Astrocyte (in vitro differentiated cells and primary cell): Measurements from ENCODE around the gene ZDHHC14. TPM values are rescaled to one million over a fixed set of nuclear protein-coding genes. Genes with fewer than 3 reads are reported as not detected.

ENCODE experiments used
- DNase-seq: peaks from one replicate; pipeline ENCODE4 v3.0.0-alpha.2; 2010; ENCODE audit warnings: low read depth
- FAIRE-seq: peaks from 2 replicates; lab custom pipeline; 2011; peaks lifted over from hg19 to GRCh38; lab: Jason Lieb, UNC
- H2AFZ ChIP-seq: 2 replicates; pipeline ENCODE4 v1.6.0; 2012; ENCODE audit warnings: low read depth, low read length, inconsistent platforms
- H3K27ac ChIP-seq: 2 replicates; pipeline ENCODE4 v1.5.1; 2011; ENCODE audit warnings: low read depth, low read length, inconsistent platforms
- H3K27me3 ChIP-seq: 2 replicates; pipeline ENCODE4 v1.6.0; 2011; ENCODE audit warnings: low read length, inconsistent platforms; ENCODE audit not compliant: insufficient read depth
- H3K36me3 ChIP-seq: 2 replicates; pipeline ENCODE4 v1.5.1; 2011; ENCODE audit warnings: low read length, inconsistent platforms; ENCODE audit not compliant: insufficient read depth
- H3K4me1 ChIP-seq: 2 replicates; pipeline ENCODE4 v1.5.1; 2011; ENCODE audit warnings: low read length, inconsistent platforms; ENCODE audit not compliant: insufficient read depth
- H3K4me2 ChIP-seq: 2 replicates; pipeline ENCODE4 v1.6.0; 2012; ENCODE audit warnings: low read length, inconsistent platforms
- H3K4me3 ChIP-seq: 2 replicates; pipeline ENCODE4 v1.5.1; 2011; ENCODE audit warnings: low read depth, mild to moderate bottlenecking, low read length, inconsistent platforms; ENCODE audit not compliant: insufficient read depth
- H3K79me2 ChIP-seq: 2 replicates; pipeline ENCODE4 v1.6.0; 2012; ENCODE audit warnings: mild to moderate bottlenecking, low read length, inconsistent platforms; ENCODE audit not compliant: insufficient read depth
- H3K9ac ChIP-seq: 2 replicates; pipeline ENCODE4 v1.6.0; 2012; ENCODE audit warnings: mild to moderate bottlenecking, low read length, inconsistent platforms
- H3K9me3 ChIP-seq: 2 replicates; pipeline ENCODE4 v1.5.1; 2012; ENCODE audit warnings: low read depth, mild to moderate bottlenecking, low read length, inconsistent platforms; ENCODE audit not compliant: insufficient read depth
- H4K20me1 ChIP-seq: 2 replicates; pipeline ENCODE4 v1.6.0; 2012; ENCODE audit warnings: low read length, inconsistent platforms; ENCODE audit not compliant: insufficient read depth
- H3K27ac Mint-ChIP-seq: one replicate; pipeline ENCODE4 v1.8.0; 2021; ENCODE audit warnings: mild to moderate bottlenecking, mixed read lengths; ENCODE audit not compliant: unreplicated experiment
- H3K27me3 Mint-ChIP-seq: one replicate; pipeline ENCODE4 v1.8.0; 2021; ENCODE audit warnings: low read depth, mixed read lengths; ENCODE audit not compliant: unreplicated experiment
- H3K36me3 Mint-ChIP-seq: one replicate; pipeline ENCODE4 v1.8.0; 2021; ENCODE audit warnings: low read depth, mixed read lengths; ENCODE audit not compliant: unreplicated experiment
- H3K4me1 Mint-ChIP-seq: one replicate; pipeline ENCODE4 v1.8.0; 2021; ENCODE audit warnings: low read depth, mixed read lengths; ENCODE audit not compliant: unreplicated experiment
- H3K4me3 Mint-ChIP-seq: one replicate; pipeline ENCODE4 v1.8.0; 2021; ENCODE audit warnings: mild to moderate bottlenecking, moderate library complexity, mixed read lengths; ENCODE audit not compliant: unreplicated experiment
- H3K9me3 Mint-ChIP-seq: one replicate; pipeline ENCODE4 v1.8.0; 2021; ENCODE audit warnings: mild to moderate bottlenecking, mixed read lengths; ENCODE audit not compliant: unreplicated experiment
- EZH2 ChIP-seq: IDR thresholded peaks from 2 replicates; pipeline ENCODE4 v1.6.1; 2012; ENCODE audit warnings: mild to moderate bottlenecking, low read length, inconsistent platforms; ENCODE audit not compliant: insufficient read depth
- total RNA-seq: library from RNA; stranded (reverse); gene quantifications from 2 replicates; pipeline ENCODE4 v1.2.1, GENCODE V29; 2021
- TF ChIP-seq, protein P1 (sequence below): IDR thresholded peaks from 2 replicates; pipeline ENCODE4 v1.5.1; 2011; ENCODE audit warnings: low read depth, mild to moderate bottlenecking, inconsistent platforms, low read length, moderate library complexity; ENCODE audit not compliant: insufficient read depth

The ZDHHC14 gene
- total RNA-seq, 1 donor from 2014 or later: 7.2 TPM

DNA sequence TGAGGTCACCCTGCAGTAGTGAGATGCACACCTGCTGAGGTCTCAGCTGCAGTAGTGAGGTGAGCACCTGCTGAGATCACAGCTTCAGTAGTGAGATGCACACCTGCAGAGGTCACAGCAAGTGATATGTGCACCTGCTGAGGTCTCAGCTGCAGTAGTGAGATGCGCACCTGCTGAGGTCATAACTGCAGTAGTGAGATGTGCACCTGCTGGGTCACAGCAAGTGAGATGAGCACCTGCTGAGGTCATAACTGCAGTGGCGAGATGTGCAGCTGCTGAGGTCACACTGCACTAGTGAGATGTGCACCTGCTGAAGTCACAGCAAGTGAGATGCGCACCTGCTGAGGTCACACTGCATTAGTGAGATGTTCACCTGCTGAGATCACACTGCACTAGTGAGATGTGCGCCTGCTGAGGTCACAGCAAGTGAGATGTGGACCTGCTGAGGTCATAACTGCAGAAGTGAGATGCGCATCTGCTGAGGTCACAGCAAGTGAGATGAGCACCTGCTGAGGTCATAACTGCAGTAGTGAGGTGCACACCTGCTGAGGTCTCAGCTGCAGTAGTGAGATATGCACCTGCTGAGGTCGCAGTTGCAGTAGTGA is 20.8 kb downstream of the ZDHHC14 start:
- TF ChIP-seq EZH2: no peak
- TF ChIP-seq, protein P1, sequence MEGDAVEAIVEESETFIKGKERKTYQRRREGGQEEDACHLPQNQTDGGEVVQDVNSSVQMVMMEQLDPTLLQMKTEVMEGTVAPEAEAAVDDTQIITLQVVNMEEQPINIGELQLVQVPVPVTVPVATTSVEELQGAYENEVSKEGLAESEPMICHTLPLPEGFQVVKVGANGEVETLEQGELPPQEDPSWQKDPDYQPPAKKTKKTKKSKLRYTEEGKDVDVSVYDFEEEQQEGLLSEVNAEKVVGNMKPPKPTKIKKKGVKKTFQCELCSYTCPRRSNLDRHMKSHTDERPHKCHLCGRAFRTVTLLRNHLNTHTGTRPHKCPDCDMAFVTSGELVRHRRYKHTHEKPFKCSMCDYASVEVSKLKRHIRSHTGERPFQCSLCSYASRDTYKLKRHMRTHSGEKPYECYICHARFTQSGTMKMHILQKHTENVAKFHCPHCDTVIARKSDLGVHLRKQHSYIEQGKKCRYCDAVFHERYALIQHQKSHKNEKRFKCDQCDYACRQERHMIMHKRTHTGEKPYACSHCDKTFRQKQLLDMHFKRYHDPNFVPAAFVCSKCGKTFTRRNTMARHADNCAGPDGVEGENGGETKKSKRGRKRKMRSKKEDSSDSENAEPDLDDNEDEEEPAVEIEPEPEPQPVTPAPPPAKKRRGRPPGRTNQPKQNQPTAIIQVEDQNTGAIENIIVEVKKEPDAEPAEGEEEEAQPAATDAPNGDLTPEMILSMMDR: no peak
- H3K27me3 ChIP-seq: no peaks in the 10 kb centered on the region
- no peak overlapping the region for H3K4me3 ChIP-seq
- H3K27ac ChIP-seq: no peak overlapping the region
- H3K9ac ChIP-seq: no peak overlapping the region
- no peaks in the 10 kb centered on the region for H3K36me3 ChIP-seq
- Mint-ChIP-seq H3K4me1 (peaks cover 12% of the 10 kb centered on the region), H3K27ac (no peak overlapping the region), H3K4me3 (no peak overlapping the region), H3K36me3 (peaks cover 1% of the 10 kb centered on the region), H3K27me3 (peaks cover 10% of the 10 kb centered on the region), H3K9me3 (no peaks in the 10 kb centered on the region)
- H3K4me1 ChIP-seq: peaks cover 8% of the 10 kb centered on the region
- H3K9me3 ChIP-seq: no peaks in the 10 kb centered on the region
- H4K20me1 ChIP-seq: peaks cover 6% of the 10 kb centered on the region
- H2AFZ ChIP-seq: no peak overlapping the region
- no peak overlapping the region for H3K4me2 ChIP-seq
- FAIRE-seq: no peak
- DNase-seq: no peak
- no peaks in the 10 kb centered on the region for H3K79me2 ChIP-seq

DNA sequence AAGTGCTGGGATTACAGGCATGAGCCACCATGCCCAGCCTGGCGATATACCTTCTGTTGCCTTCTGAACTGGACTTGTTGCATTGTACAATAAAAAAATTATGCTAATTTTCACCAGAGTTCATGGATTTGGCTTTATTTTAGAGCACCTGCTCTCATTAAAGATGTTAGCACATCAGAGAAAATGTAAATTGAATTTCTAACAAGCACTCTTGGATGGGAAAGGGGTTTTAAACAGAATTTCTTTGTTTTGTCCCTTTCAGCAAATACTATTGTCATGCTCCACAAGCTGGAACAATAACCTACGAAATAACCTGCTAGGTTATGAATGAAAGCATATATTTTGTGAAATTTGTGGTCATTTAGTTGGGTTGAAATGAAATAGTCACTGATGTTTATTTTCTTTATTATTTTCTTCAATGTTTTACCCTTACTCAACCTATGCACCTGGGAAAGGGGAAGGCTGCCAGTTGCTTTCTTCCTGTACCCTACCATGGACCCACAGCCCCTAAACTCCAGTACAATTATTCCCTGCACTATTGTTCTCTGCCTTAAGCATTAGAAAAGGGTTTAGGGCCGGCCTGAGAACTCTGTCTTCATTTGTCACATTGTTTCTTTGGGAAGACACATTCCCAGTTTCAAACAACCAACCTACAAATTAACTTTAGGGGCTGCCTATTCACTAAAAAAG is 22.2 kb downstream of the ZDHHC14 start:
- Histone ChIP-seq H3K4me2 (no peak overlapping the region), H3K9ac (no peak overlapping the region), H3K27me3 (no peaks in the 10 kb centered on the region), H3K79me2 (no peaks in the 10 kb centered on the region), H3K4me1 (peaks cover 8% of the 10 kb centered on the region), H3K27ac (no peak overlapping the region), H3K4me3 (no peak overlapping the region), H4K20me1 (no peaks in the 10 kb centered on the region), H3K9me3 (no peaks in the 10 kb centered on the region), H3K36me3 (no peaks in the 10 kb centered on the region), H2AFZ (no peak overlapping the region)
- TF ChIP-seq, protein P1: no peak
- Mint-ChIP-seq H3K4me3 (no peak overlapping the region), H3K27ac (no peak overlapping the region), H3K36me3 (no peaks in the 10 kb centered on the region), H3K4me1 (peaks cover 13% of the 10 kb centered on the region), H3K27me3 (peaks cover 4% of the 10 kb centered on the region), H3K9me3 (no peaks in the 10 kb centered on the region)
- DNase-seq: no peak
- no peak for FAIRE-seq

DNA sequence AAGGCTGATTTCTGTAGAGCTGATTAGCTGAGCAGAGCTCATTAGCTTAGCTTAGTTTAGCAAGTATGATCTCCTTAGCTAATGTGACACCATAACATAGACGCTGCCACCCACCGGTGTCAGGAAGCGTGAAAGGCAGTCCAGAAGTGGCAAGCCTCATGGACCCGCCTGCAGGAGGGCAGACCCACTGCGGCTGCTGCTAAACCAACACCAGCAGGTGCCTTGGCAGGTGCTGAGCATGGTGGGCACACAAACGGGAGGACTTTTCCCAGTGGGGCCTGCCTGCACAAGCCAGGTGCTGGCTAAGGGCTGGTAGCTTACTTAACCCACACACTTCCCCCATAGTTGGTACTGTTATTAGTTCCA is 22.7 kb downstream of the ZDHHC14 start:
- Histone ChIP-seq H3K27ac (no peak overlapping the region), H3K4me3 (no peak overlapping the region), H3K27me3 (no peaks in the 10 kb centered on the region), H3K4me1 (peaks cover 8% of the 10 kb centered on the region), H3K9me3 (no peaks in the 10 kb centered on the region), H3K36me3 (no peaks in the 10 kb centered on the region), H2AFZ (no peak overlapping the region), H3K9ac (no peak overlapping the region), H3K79me2 (no peaks in the 10 kb centered on the region), H3K4me2 (no peak overlapping the region), H4K20me1 (no peaks in the 10 kb centered on the region)
- Mint-ChIP-seq H3K27ac (no peak overlapping the region), H3K9me3 (no peaks in the 10 kb centered on the region), H3K36me3 (no peaks in the 10 kb centered on the region), H3K4me3 (no peak overlapping the region), H3K27me3 (peaks cover under 1% of the 10 kb centered on the region), H3K4me1 (peaks cover 13% of the 10 kb centered on the region)
- DNase-seq (no peak), FAIRE-seq (no peak)
- TF ChIP-seq EZH2: no peak
- TF ChIP-seq, protein P1: no peak
